ENCODE measurements around the gene NEIL1. TPM values are rescaled to one million over a fixed set of nuclear protein-coding genes. Genes with fewer than 3 reads are reported as not detected.

The NEIL1 gene
- total and polyA plus RNA-seq, 10 of the 15 experiments (the other 5 are each of a cell fraction or from before 2014, with no cell fraction given) = 0.10 to 2.3 (median 0.66) TPM

GRCh38 chr15:75327491-75327890 lies 19.3 kb upstream of the NEIL1 start:
- ChIA-PET CTCF (interaction anchor here (0.6 to 2.9 kb wide), 2 partner anchors 41 to 118 kb away, joined by 3 to 8 read pairs; partner anchors contain the start of gene MAN2C1), POLR2A (no interaction called here), SMC1A (ENCODE audit: uncharacterized antibody, unreplicated experiment) (interaction anchor here (1.0 kb wide), 1 partner anchor 18 kb away, joined by 3 read pairs; no protein-coding TSS in a partner anchor), RAD21 (ENCODE audit: unreplicated experiment) (no interaction called here)
- Histone ChIP-seq H3K9ac (ENCODE audit: control insufficient read depth, insufficient read depth, low read length) (no peak overlapping the region), H3K27me3 (replicated peaks in 1 of 2; ENCODE audit: control insufficient read depth in 2 of 2, insufficient read depth in 2 of 2, low read length in 1 of 2) (no peaks in the 10 kb centered on the region), H2AFZ (ENCODE audit: control insufficient read depth, low read depth, low read length) (no peak overlapping the region), H3K4me3 (no peak overlapping the region), H3K36me3 (ENCODE audit: control insufficient read depth in 2 of 2, insufficient read depth in 2 of 2, low read length in 1 of 2) (no peaks in the 10 kb centered on the region), H4K20me1 (ENCODE audit: control insufficient read depth, insufficient read depth) (no peaks in the 10 kb centered on the region), H3K4me1 (ENCODE audit: control insufficient read depth, insufficient read depth, low read length) (no peaks in the 10 kb centered on the region), H3K27ac (ENCODE audit: control insufficient read depth, insufficient read depth) (no peak overlapping the region), H3K4me2 (ENCODE audit: control insufficient read depth, insufficient read depth) (no peak overlapping the region), H3K79me2 (ENCODE audit: control insufficient read depth, insufficient read depth, low read length) (no peaks in the 10 kb centered on the region), H3K9me3 (replicated peaks; ENCODE audit: control insufficient read depth, insufficient read depth, low read length) (no peaks in the 10 kb centered on the region)
- intact Hi-C loops (cut with micrococcal nuclease; ENCODE audit: unreplicated experiment) (no loop called here), in situ Hi-C loops (cut with MboI) (no loop called here)
- BruUV-seq (replicated peaks) = no TSS peak
- 33% methylated on average over 3 of the region's 3 CpGs for WGBS (ENCODE audit: insufficient coverage, insufficient replicate concordance, low lambda C conversion rate, missing lambda C conversion rate)
- no peak for DNase-seq (ENCODE audit: low read depth, low spot score)
- FAIRE-seq = no peak
- no peak for ATAC-seq
- no peak for TF ChIP-seq YY1 (IDR thresholded peaks at IDR 0.05; ENCODE audit: low read depth, low read length)
- TF ChIP-seq KDM1A (IDR thresholded peaks at IDR 0.05; ENCODE audit: borderline replicate concordance) = no peak
- TF ChIP-seq SKIL (IDR thresholded peaks at IDR 0.05; ENCODE audit: low read depth, poor library complexity, severe bottlenecking) = no peak
- no peak for TF ChIP-seq SRF (IDR thresholded peaks at IDR 0.05; ENCODE audit: low read depth in 2 of 2, low read length in 2 of 2)
- no peak for TF ChIP-seq CHD4 (IDR thresholded peaks at IDR 0.05)
- no peak for TF ChIP-seq CUX1 (IDR thresholded peaks at IDR 0.05; ENCODE audit: insufficient replicate concordance, low read depth, low read length)
- no peak for TF ChIP-seq ZNF592 (IDR thresholded peaks at IDR 0.05)
- TF ChIP-seq CHD1 (IDR thresholded peaks at IDR 0.05; ENCODE audit: low read depth, low read length) = no peak
- TF ChIP-seq NR2C1 (IDR thresholded peaks at IDR 0.05) = no peak
- no peak for TF ChIP-seq SMAD5 (IDR thresholded peaks at IDR 0.05; ENCODE audit: low read depth)
- TF ChIP-seq JUND (IDR thresholded peaks at IDR 0.05; ENCODE audit: low read depth, low read length) = no peak
- TF ChIP-seq MYC (IDR thresholded peaks at IDR 0.05; ENCODE audit: insufficient read depth, insufficient read length, insufficient replicate concordance, low read length, severe bottlenecking) = no peak
- no peak for TF ChIP-seq SMC3 (IDR thresholded peaks at IDR 0.05; ENCODE audit: borderline replicate concordance, low read length)
